PC-9 (cell line): Measurements from ENCODE around the gene ATF7IP. TPM values are rescaled to one million over a fixed set of nuclear protein-coding genes. Genes with fewer than 3 reads are reported as not detected.

Source experiments
- BruUV-seq: library from RNA; stranded (reverse); fragments of 400-500 nt; replicated peaks from 2 replicates; lab custom pipeline; 2021; lab: Mats Ljungman, UMichigan
- CTCF ChIA-PET: fragments of 300-600 bp; sonication (Branson Sonifier 250); formaldehyde crosslinking; loops from one replicate; lab custom pipeline; 2022; ENCODE audit warnings: antibody characterized with exemption; lab: Charles Lee
- POLR2A ChIA-PET: fragments of 300-600 bp; sonication (Branson Sonifier 250); formaldehyde crosslinking; loops from one replicate; lab custom pipeline; 2022; ENCODE audit warnings: antibody characterized with exemption; ENCODE audit not compliant: unreplicated experiment; lab: Charles Lee
- DNase-seq, 2 experiments: peaks; one replicate each; pipeline versions ENCODE4 v3.0.0 to v3.0.0-alpha.2; 2015 to 2022; ENCODE audit warnings: mixed read lengths in 1 of 2
- H2AFZ ChIP-seq: fragments of 200-600 bp; sonication (generic); 2 replicates; pipeline ENCODE4 v1.8.1; 2017; ENCODE audit warnings: antibody characterized with exemption
- H3F3A ChIP-seq: fragments of 200-600 bp; sonication (generic); 2 replicates; pipeline ENCODE4 v1.8.1; 2017; ENCODE audit warnings: antibody characterized with exemption, mild to moderate bottlenecking, low read depth; ENCODE audit not compliant: insufficient read depth
- H3K27ac ChIP-seq: fragments of 200-600 bp; sonication (generic); 2 replicates; pipeline ENCODE4 v1.6.1; 2016; ENCODE audit warnings: mixed run types
- H3K27me3 ChIP-seq: fragments of 200-600 bp; sonication (generic); 2 replicates; pipeline ENCODE4 v1.6.1; 2016; ENCODE audit warnings: low read depth, mixed run types; ENCODE audit not compliant: insufficient read depth
- H3K36me3 ChIP-seq: fragments of 200-600 bp; sonication (generic); 2 replicates; pipeline ENCODE4 v1.6.1; 2016; ENCODE audit warnings: low read depth, mixed run types
- H3K4me1 ChIP-seq: fragments of 200-600 bp; sonication (generic); replicated peaks from 2 replicates; pipeline ENCODE4 v1.6.1; 2016; ENCODE audit warnings: mixed run types; ENCODE audit not compliant: insufficient read depth
- H3K4me2 ChIP-seq: fragments of 200-600 bp; sonication (generic); 2 replicates; pipeline ENCODE4 v1.6.1; 2017; ENCODE audit warnings: mixed run types
- H3K4me3 ChIP-seq: fragments of 200-600 bp; sonication (generic); 2 replicates; pipeline ENCODE4 v1.6.1; 2016; ENCODE audit warnings: mixed run types
- H3K79me2 ChIP-seq: fragments of 200-600 bp; sonication (generic); 2 replicates; pipeline ENCODE4 v1.6.1; 2017; ENCODE audit warnings: low read depth, mixed run types
- H3K9me2 ChIP-seq: fragments of 200-600 bp; sonication (generic); 2 replicates; pipeline ENCODE4 v1.8.1; 2017; ENCODE audit warnings: mild to moderate bottlenecking; ENCODE audit not compliant: insufficient read depth
- H3K9me3 ChIP-seq: fragments of 200-600 bp; sonication (generic); 2 replicates; pipeline ENCODE4 v1.8.1; 2016; ENCODE audit warnings: low read depth; ENCODE audit not compliant: insufficient read depth
- H4K20me1 ChIP-seq: fragments of 200-600 bp; sonication (generic); 2 replicates; pipeline ENCODE4 v1.8.1; 2017; ENCODE audit not compliant: insufficient read depth
- EZH2 ChIP-seq: fragments of 200-600 bp; sonication (generic); IDR thresholded peaks from 2 replicates; pipeline ENCODE4 v1.8.0; 2017; ENCODE audit warnings: antibody characterized with exemption, low read depth
- intact Hi-C: fragments of 100-400 bp; cut with micrococcal nuclease; formaldehyde crosslinking; loops from one replicate; pipeline ENCODE4 v1.10.0; 2022; ENCODE audit not compliant: unreplicated experiment
- total RNA-seq: library from RNA; stranded (reverse); gene quantifications from 2 replicates; pipeline ENCODE4 v1.2.3, GENCODE V29; 2021
- TF ChIP-seq, protein P1 (sequence below): fragments of 200-600 bp; sonication (generic); conservative IDR thresholded peaks from 2 replicates; pipeline ENCODE4 v1.6.1; 2017; ENCODE audit warnings: mixed run types, antibody characterized with exemption, mild to moderate bottlenecking, moderate library complexity

The ATF7IP gene
- total RNA-seq, 1 experiment from 2014 or later = 94.7 TPM

DNA sequence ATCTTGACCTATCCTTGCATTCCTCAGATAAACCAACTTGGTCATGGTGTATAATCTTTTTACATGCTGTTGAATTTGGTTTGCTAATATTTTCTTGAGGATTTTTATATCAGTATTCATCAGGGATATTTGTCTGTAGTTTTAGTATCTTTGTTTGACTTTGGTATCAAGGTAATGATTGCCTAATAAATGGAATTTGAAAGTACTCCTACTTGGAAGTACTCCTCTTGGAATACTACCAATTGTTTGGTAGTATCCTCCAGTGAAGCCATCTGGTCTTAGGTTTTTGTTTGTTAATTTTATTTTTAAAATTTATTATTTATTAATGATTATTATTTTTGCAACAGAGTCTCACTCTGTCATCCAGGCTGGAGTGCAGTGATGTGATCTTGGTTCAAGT is 85.0 kb downstream of the ATF7IP start:
- no peaks in the 10 kb centered on the region for H3F3A ChIP-seq
- H4K20me1 ChIP-seq = peaks cover 11% of the 10 kb centered on the region
- peaks cover 8% of the 10 kb centered on the region; the same call in 1 of the 2 replicates for H3K79me2 ChIP-seq
- BruUV-seq = no TSS peak
- no peak overlapping the region for H2AFZ ChIP-seq
- no peak overlapping the region for H3K4me2 ChIP-seq
- intact Hi-C loops = no loop called here
- no peak overlapping the region for H3K27ac ChIP-seq
- CTCF ChIA-PET = no interaction called here
- POLR2A ChIA-PET = no interaction called here
- H3K27me3 ChIP-seq = no peaks in the 10 kb centered on the region
- DNase-seq = no peak
- no peak overlapping the region for H3K4me3 ChIP-seq
- TF ChIP-seq, protein P1, sequence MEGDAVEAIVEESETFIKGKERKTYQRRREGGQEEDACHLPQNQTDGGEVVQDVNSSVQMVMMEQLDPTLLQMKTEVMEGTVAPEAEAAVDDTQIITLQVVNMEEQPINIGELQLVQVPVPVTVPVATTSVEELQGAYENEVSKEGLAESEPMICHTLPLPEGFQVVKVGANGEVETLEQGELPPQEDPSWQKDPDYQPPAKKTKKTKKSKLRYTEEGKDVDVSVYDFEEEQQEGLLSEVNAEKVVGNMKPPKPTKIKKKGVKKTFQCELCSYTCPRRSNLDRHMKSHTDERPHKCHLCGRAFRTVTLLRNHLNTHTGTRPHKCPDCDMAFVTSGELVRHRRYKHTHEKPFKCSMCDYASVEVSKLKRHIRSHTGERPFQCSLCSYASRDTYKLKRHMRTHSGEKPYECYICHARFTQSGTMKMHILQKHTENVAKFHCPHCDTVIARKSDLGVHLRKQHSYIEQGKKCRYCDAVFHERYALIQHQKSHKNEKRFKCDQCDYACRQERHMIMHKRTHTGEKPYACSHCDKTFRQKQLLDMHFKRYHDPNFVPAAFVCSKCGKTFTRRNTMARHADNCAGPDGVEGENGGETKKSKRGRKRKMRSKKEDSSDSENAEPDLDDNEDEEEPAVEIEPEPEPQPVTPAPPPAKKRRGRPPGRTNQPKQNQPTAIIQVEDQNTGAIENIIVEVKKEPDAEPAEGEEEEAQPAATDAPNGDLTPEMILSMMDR = no peak
- no peak for TF ChIP-seq EZH2
- no peaks in the 10 kb centered on the region for H3K4me1 ChIP-seq
- peaks cover 4% of the 10 kb centered on the region; the same call in 1 of the 2 replicates for H3K9me2 ChIP-seq
- H3K36me3 ChIP-seq = peaks cover 44% of the 10 kb centered on the region
- H3K9me3 ChIP-seq = no peaks in the 10 kb centered on the region

DNA sequence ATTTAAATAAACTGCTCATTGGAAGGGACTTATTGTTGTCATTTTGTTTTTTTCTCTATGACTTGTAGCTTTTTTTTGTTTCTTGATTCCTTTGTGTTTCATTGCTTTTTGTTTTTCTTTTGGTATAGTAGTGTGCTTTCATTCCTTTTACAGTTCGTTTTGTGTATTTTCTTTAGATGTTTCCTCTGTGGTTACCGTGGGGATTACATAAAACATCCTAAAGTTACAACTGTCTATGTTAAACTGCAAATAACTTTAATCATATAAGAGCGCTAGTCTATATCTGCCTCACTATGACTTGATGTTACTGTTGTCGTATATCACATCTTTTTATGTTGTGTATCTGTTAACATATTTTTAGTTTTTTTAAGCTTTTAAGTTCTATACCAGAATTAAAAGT is 86.9 kb downstream of the ATF7IP start:
- Histone ChIP-seq H3K4me2 (no peak overlapping the region), H3K36me3 (peaks cover 38% of the 10 kb centered on the region), H3K9me3 (no peaks in the 10 kb centered on the region), H3K4me3 (no peak overlapping the region), H3K4me1 (no peaks in the 10 kb centered on the region), H2AFZ (no peak overlapping the region), H3K79me2 (peaks cover 8% of the 10 kb centered on the region; the same call in 1 of the 2 replicates), H3F3A (no peaks in the 10 kb centered on the region), H4K20me1 (peaks cover 11% of the 10 kb centered on the region), H3K9me2 (peaks cover 4% of the 10 kb centered on the region; the same call in 1 of the 2 replicates), H3K27me3 (no peaks in the 10 kb centered on the region), H3K27ac (no peak overlapping the region)
- intact Hi-C loops = no loop called here
- DNase-seq = no peak
- CTCF ChIA-PET = no interaction called here
- TF ChIP-seq EZH2 = no peak
- TF ChIP-seq, protein P1 = no peak
- POLR2A ChIA-PET = no interaction called here
- no TSS peak for BruUV-seq

DNA sequence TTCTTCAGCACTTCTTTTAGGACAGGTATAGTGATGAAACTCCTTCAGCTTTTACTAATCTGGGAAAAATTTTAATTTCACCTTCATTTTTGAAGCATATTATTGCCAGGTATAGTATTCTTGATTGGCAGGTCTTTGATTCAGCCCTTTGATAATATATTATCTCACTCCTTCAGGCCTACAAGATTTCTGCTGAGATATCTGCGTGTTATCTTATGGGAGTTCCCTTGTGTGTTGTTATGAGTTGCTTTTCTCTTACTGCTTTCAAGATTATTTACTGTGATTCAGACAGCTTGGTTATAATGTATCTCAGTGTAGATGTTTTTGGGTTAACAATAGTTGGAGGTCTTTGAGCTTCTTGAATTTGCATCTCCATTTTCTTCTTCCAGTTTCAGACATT is 87.4 kb downstream of the ATF7IP start:
- Histone ChIP-seq H3K9me3 (no peaks in the 10 kb centered on the region), H3K79me2 (peaks cover 8% of the 10 kb centered on the region; the same call in 1 of the 2 replicates), H3F3A (no peaks in the 10 kb centered on the region), H3K27me3 (no peaks in the 10 kb centered on the region), H3K4me3 (no peak overlapping the region), H4K20me1 (peaks cover 11% of the 10 kb centered on the region), H3K9me2 (peaks cover 4% of the 10 kb centered on the region; the same call in 1 of the 2 replicates), H3K27ac (no peak overlapping the region), H3K4me2 (no peak overlapping the region), H3K4me1 (no peaks in the 10 kb centered on the region), H2AFZ (no peak overlapping the region), H3K36me3 (peaks cover 35% of the 10 kb centered on the region)
- no peak for DNase-seq
- ChIA-PET CTCF (no interaction called here), POLR2A (no interaction called here)
- intact Hi-C loops = no loop called here
- TF ChIP-seq EZH2 = no peak
- TF ChIP-seq, protein P1 = no peak
- no TSS peak for BruUV-seq
